Heart right ventricle (tissue), 16 donors: ENCODE measurements around the gene ITSN2. TPM values are rescaled to one million over a fixed set of nuclear protein-coding genes. Genes with fewer than 3 reads are reported as not detected.

Source experiments
- ATAC-seq, 8 donors: fragments of 200-7000 bp; cut with Tn5 transposase; one replicate each; pipeline ENCODE4 v1.9.1; 2020; ENCODE audit warnings: mild to moderate bottlenecking in 8 of 8, moderate library complexity in 8 of 8, moderate number of reproducible peaks in 1 of 8
- DNase-seq, 2 donors: peaks; one replicate each; pipeline ENCODE4 v3.0.0-alpha.2; 2020
- H3K27ac ChIP-seq, 10 donors: fragments of 200-600 bp; sonication (generic) in 2 of 10; one replicate each; pipeline versions ENCODE4 v1.5.0 to v1.8.0; 2020 to 2022; ENCODE audit warnings: mild to moderate bottlenecking in 3 of 10
- H3K27me3 ChIP-seq, 7 donors: fragments of 200-600 bp; one replicate each; pipeline ENCODE4 v1.8.0; 2021 to 2022; ENCODE audit warnings: mild to moderate bottlenecking in 2 of 7
- H3K36me3 ChIP-seq, 9 donors: fragments of 200-600 bp; sonication (generic) in 1 of 9; one replicate each; pipeline versions ENCODE4 v1.5.0 to v1.8.0; 2020 to 2022; ENCODE audit warnings: mild to moderate bottlenecking in 2 of 9
- H3K4me1 ChIP-seq, 9 donors: fragments of 200-600 bp; sonication (generic) in 1 of 9; one replicate each; pipeline versions ENCODE4 v1.5.0 to v1.8.0; 2020 to 2022; ENCODE audit warnings: mild to moderate bottlenecking in 4 of 9
- H3K4me3 ChIP-seq, 10 donors: fragments of 200-600 bp; sonication (generic) in 2 of 10; one replicate each; pipeline versions ENCODE4 v1.5.0 to v1.8.0; 2020 to 2022; ENCODE audit warnings: mild to moderate bottlenecking in 7 of 10, moderate library complexity in 2 of 10
- H3K9me3 ChIP-seq, 11 donors: fragments of 200-600 bp in 10 of 11; sonication (generic) in 2 of 11; one replicate each; pipeline versions ENCODE4 v1.5.0 to v1.8.0; 2013 to 2022; ENCODE audit warnings: mild to moderate bottlenecking in 2 of 11, control low read depth in 1 of 11, moderate library complexity in 1 of 11
- CTCF ChIP-seq, 9 donors: fragments of 200-600 bp; sonication (generic) in 2 of 9; IDR thresholded peaks; one replicate each; pipeline versions ENCODE4 v1.5.0 to v1.8.0; 2021 to 2022; ENCODE audit warnings: antibody characterized with exemption in 9 of 9, mild to moderate bottlenecking in 5 of 9, moderate library complexity in 1 of 9
- WGBS, 2 donors: extraction: QIAGEN DNeasy Blood & Tissue Kit; methylation state at CpG; one replicate each; pipeline ENCODE4 v1.1.7; 2013; ENCODE audit warnings: inconsistent platforms in 1 of 2; 5-methylcytosine and 5-hydroxymethylcytosine counted together
- intact Hi-C, 10 donors: fragments of 100-400 bp; cut with DNase I; formaldehyde crosslinking; loops; one replicate each; pipeline versions ENCODE4 v1.11.1 to v1.14.2; 2022
- polyA plus RNA-seq, 2 donors: library from polyadenylated mRNA; stranded (reverse); fragments of 200-250 nt; gene quantifications; one replicate each; pipeline ENCODE4 v1.2.3, GENCODE V29; 2013
- total RNA-seq, 10 donors: library from RNA; stranded (reverse); fragmentation: NEBNext Ultra II Directional in 3 of 10; extraction: Animal tissue kit (Norgen Biotek cat#: 25700) in 3 of 10; gene quantifications; one replicate each; pipeline versions ENCODE4 v1.2.1 to v1.2.4, GENCODE V29; 2021 to 2023
- donor health status: Arrhythmogenic right ventricular cardiomyopathy.
- donor health status: ischemic (EF 13 %, LVEDD 7.1; RV severe dilation, severe dysfunction).
- donor health status: healthy with polysubstance abuse.
- donor health status: DM: no; HTN: yes; CAD: no.
- donor health status: DM: no; HTN: no; CAD: no.
- donor health status: ischemic (EF 25% LVEDD 6.9; RV normal size, moderate dysfunction).
- donor health status: ischemic (EF 25% LVEDD 5.7; RV mildly dilated, moderate dysfunction).
- donor health status: healthy.
- donor health status: DM: yes; HTN: yes; CAD: no.
- donor health status: Ischemic cardiomyopathy.
- donor health status: ischemic (EF 35%, LVEDD 5.7; RV mildly dilated, moderate dysfunction).
- donor health status: nonischemic (EF 11% LVEDD 7.7; RV severe dilation, severe dysfunction).
- donor health status: DM: yes; HTN: yes; CAD: no.
- donor health status: PGD.
- donor health status: ischemic (EF 29% LVEDD 5.4; RV normal size, mild dysfunction).
- donor health status: nonischemic (EF 23%, LVEDD 6.1; RV moderate dilation, normal function).

Gene ITSN2
- total and polyA plus RNA-seq, 12 donors = 16.8 to 49.8 (median 38.2) TPM

- no peak overlapping the region for H3K4me3 ChIP-seq
- no peaks in the 10 kb centered on the region for H3K27me3 ChIP-seq
- H3K9me3 ChIP-seq = no peaks in the 10 kb centered on the region
- no peak for DNase-seq
- H3K36me3 ChIP-seq = peaks cover 5 to 100% (median 55%) of the 10 kb centered on the region in 9 donors
- no peak for TF ChIP-seq CTCF (IDR thresholded peaks at IDR 0.05)
- ATAC-seq = no peak
- intact Hi-C loops = no loop called here
- H3K4me1 ChIP-seq = no peaks in the 10 kb centered on the region
- 94 to 95% methylated on average over 21 of the region's 21 CpGs for WGBS, 2 donors
- no peak overlapping the region for H3K27ac ChIP-seq
These were observed 149.6 kb downstream of the ITSN2 start for GRCh38 chr2:24210723-24211122.

DNA sequence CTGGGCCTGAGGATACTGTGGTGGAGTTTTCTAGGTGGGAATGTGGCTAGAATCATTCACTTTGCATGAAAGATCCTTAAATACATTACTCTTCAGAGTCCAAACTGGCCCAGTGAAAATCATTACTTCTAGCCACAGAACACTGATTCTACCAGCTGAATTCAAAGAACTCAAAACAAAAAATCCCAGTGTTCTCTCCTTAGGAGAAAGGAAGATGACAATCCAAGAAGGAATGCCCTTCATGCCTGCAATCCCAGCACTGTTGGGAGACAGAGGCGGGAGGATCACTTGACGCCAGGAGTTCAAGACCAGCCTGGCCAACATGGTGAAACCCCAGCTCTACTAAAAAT, 150.3 kb downstream of the ITSN2 start:
- Histone ChIP-seq H3K9me3 (no peaks in the 10 kb centered on the region), H3K27ac (no peak overlapping the region), H3K27me3 (no peaks in the 10 kb centered on the region), H3K4me3 (no peak overlapping the region), H3K4me1 (no peaks in the 10 kb centered on the region), H3K36me3 (peaks cover 5 to 100% (median 54%) of the 10 kb centered on the region in 9 donors)
- ATAC-seq (no peak), DNase-seq (no peak)
- no peak for TF ChIP-seq CTCF (IDR thresholded peaks at IDR 0.05)
- intact Hi-C loops = no loop called here
- 92 to 96% methylated on average over 2 of the region's 2 CpGs for WGBS, 2 donors

DNA sequence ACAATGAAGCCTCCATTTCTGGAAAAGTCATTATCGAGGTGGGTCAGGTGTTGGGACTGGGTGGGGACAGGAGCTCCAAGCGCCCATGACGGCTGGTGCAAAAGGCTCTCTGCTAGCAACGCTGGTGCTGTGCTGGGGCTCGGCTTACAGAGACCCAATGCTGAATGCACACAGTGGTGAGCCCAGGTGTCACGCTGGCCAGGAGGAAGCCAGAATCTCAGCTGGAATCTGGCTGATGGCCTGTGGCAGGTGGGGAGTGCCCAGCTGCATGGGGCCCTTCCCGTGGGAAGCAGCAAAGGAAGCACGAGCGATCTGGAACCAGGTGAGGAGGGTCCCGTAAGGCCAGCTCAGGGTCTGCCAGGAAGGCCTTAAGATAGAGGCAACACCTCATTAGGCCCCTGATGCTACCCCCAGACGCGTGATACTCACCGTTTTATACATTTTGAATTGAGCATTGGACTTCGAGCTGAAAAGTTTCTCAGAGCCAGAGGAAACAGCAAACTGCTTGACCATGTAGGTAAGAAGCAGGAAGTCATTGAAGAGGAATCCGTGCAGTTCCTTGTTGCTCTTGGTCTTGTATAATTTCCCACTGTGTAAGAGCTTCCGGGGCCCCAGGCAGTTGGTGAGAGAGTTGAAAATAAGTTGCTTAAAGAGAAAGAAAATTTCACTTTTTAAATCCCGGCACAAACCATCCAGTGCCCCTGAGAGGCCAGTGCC, 150.8 kb downstream of the ITSN2 start:
- no peaks in the 10 kb centered on the region for H3K27me3 ChIP-seq
- intact Hi-C loops = no loop called here
- no peak overlapping the region for H3K27ac ChIP-seq
- DNase-seq (no peak), ATAC-seq (no peak)
- no peaks in the 10 kb centered on the region for H3K4me1 ChIP-seq
- no peak overlapping the region for H3K4me3 ChIP-seq
- peaks cover 5 to 100% (median 57%) of the 10 kb centered on the region in 9 donors for H3K36me3 ChIP-seq
- 85 to 86% methylated on average over 17 of the region's 17 CpGs for WGBS, 2 donors
- H3K9me3 ChIP-seq = no peaks in the 10 kb centered on the region
- TF ChIP-seq CTCF (IDR thresholded peaks at IDR 0.05) = no peak

DNA sequence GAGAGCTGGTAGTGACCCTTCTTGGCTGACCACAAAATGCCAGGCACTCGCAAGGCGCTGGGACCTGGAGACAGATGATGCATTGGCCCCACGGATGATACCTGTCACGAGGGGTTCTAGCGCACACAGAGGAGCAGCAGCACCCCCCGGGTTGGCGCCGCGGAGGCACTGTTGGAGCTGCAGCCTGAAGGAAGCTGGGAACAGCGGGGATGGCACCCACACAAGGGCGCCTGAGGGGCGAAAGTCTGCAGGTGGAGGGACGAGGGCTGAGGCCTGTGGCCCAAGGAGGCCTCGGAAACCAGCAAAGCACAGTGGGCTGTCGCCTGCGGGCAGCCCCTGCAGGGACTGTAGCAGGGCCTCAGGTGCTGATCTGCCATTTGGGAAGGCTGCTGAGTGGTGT, 151.8 kb downstream of the ITSN2 start:
- no peak for ATAC-seq
- H3K4me1 ChIP-seq = no peaks in the 10 kb centered on the region
- no peak for TF ChIP-seq CTCF (IDR thresholded peaks at IDR 0.05)

More for the DNA sequence above, 151.8 kb downstream of the ITSN2 start:
- 97% methylated on average over 16 of the region's 16 CpGs for WGBS, 2 donors
- H3K4me3 ChIP-seq = no peak overlapping the region
- no peak for DNase-seq
- H3K9me3 ChIP-seq = no peaks in the 10 kb centered on the region
- peaks cover 5 to 100% (median 59%) of the 10 kb centered on the region in 9 donors for H3K36me3 ChIP-seq
- intact Hi-C loops = no loop called here
- no peak overlapping the region for H3K27ac ChIP-seq
- no peaks in the 10 kb centered on the region for H3K27me3 ChIP-seq
